ENCODE results near the gene RNF111.

RNF111 gene

DNA sequence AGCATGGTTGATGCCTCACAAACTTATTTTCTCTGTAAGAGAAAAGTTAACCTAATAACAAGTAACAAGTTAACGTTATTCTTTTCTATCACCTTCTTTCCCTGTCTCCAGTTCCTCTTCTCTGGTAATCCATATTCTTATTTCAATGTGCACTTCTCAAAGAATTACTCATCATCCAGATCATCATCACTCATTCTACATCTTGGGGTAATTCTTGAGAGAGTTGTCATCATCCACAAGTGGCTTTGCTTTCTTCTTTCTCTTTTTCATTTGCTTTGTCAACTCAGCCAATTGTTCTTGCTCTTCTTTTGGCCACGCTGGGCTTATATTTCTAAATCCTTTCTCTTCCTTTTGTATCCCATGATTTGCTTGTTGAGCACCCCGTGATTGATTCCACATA, 20.8 kb upstream of the RNF111 start:
- H3K27me3 ChIP-seq (ENCODE audit: control insufficient read depth in 1 of 2, insufficient read depth in 1 of 2, low read length in 2 of 2): no peaks in the 10 kb centered on the region
- no peaks in the 10 kb centered on the region for H3K36me3 ChIP-seq (ENCODE audit: control insufficient read depth in 1 of 2, insufficient read depth in 2 of 2, low read depth in 1 of 2, low read length in 2 of 2)
- no peak overlapping the region for H2AFZ ChIP-seq (ENCODE audit: low read depth, low read length)
- peaks cover 1% of the 10 kb centered on the region for H3K4me1 ChIP-seq (ENCODE audit: control insufficient read depth, insufficient read depth, low read depth, low read length)
- H2BK15ac ChIP-seq (ENCODE audit: low read depth, poor library complexity, severe bottlenecking): no peak overlapping the region
- no peak overlapping the region for H4K91ac ChIP-seq (ENCODE audit: low read length)
- no peak overlapping the region for H3K23ac ChIP-seq (ENCODE audit: low read length in 2 of 2)
- DNase-seq: no peak
- H2AK5ac ChIP-seq (ENCODE audit: low read length, severe bottlenecking): no peak overlapping the region
- WGBS: 71% methylated on average over 3 of the region's 3 CpGs
- H3K4me2 ChIP-seq (ENCODE audit: low read length, poor library complexity, severe bottlenecking): no peak overlapping the region
- H3K4ac ChIP-seq (ENCODE audit: low read depth in 1 of 2, low read length in 2 of 2): no peak overlapping the region
- H3K9me3 ChIP-seq (ENCODE audit: control insufficient read depth, low read length): no peaks in the 10 kb centered on the region
- H3K27ac ChIP-seq (ENCODE audit: low read length, poor library complexity, severe bottlenecking): no peak overlapping the region
- H4K8ac ChIP-seq (ENCODE audit: low read length): no peak overlapping the region
- H3K14ac ChIP-seq (ENCODE audit: low read length in 2 of 2): no peak overlapping the region
- no peak overlapping the region for H3K4me3 ChIP-seq (ENCODE audit: insufficient read depth in 1 of 2, low read depth in 1 of 2, low read length in 2 of 2)
- no peak overlapping the region for H3K18ac ChIP-seq (ENCODE audit: low read depth in 1 of 2, low read length in 2 of 2)
- no peak overlapping the region for H2BK5ac ChIP-seq (ENCODE audit: low read depth, low read length, poor library complexity, severe bottlenecking)
- no peak overlapping the region for H3K9ac ChIP-seq (ENCODE audit: low read length)
- no peak overlapping the region for H2BK120ac ChIP-seq (ENCODE audit: low read depth, low read length)
- H3K79me1 ChIP-seq (replicated peaks; ENCODE audit: low read length, poor library complexity, severe bottlenecking): no peaks in the 10 kb centered on the region
- no peak overlapping the region for H2BK12ac ChIP-seq (ENCODE audit: low read length in 2 of 2)

DNA sequence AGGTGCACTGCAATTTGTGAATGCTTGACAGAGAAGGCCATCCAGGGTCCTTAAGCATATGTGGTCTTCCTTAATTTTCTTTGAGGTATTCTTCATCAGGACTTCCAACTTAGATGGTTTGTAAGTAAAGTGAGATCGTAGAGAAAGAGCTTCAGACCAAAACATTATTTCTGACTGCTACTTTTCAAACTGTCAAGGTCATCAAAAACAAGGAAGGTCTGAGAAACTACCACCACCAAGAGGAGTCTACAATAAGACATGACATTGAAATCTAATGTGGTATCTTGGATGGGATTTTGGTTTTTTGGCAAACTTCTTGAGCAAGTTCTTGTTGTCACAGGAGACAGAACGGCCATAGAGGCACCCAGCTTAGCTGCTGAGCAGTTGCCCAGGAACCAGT, 20.0 kb upstream of the RNF111 start:
- Histone ChIP-seq H3K23ac (ENCODE audit: low read length in 2 of 2) (no peak overlapping the region), H2BK5ac (ENCODE audit: low read depth, low read length, poor library complexity, severe bottlenecking) (no peak overlapping the region), H3K4me1 (ENCODE audit: control insufficient read depth, insufficient read depth, low read depth, low read length) (peaks cover 1% of the 10 kb centered on the region), H2BK15ac (ENCODE audit: low read depth, poor library complexity, severe bottlenecking) (no peak overlapping the region), H3K9ac (ENCODE audit: low read length) (no peak overlapping the region), H4K8ac (ENCODE audit: low read length) (no peak overlapping the region), H3K27me3 (ENCODE audit: control insufficient read depth in 1 of 2, insufficient read depth in 1 of 2, low read length in 2 of 2) (no peaks in the 10 kb centered on the region), H3K79me1 (replicated peaks; ENCODE audit: low read length, poor library complexity, severe bottlenecking) (no peaks in the 10 kb centered on the region), H2AFZ (ENCODE audit: low read depth, low read length) (no peak overlapping the region), H3K4ac (ENCODE audit: low read depth in 1 of 2, low read length in 2 of 2) (no peak overlapping the region), H3K27ac (ENCODE audit: low read length, poor library complexity, severe bottlenecking) (no peak overlapping the region), H3K9me3 (ENCODE audit: control insufficient read depth, low read length) (no peaks in the 10 kb centered on the region), H2AK5ac (ENCODE audit: low read length, severe bottlenecking) (no peak overlapping the region), H2BK12ac (ENCODE audit: low read length in 2 of 2) (no peak overlapping the region), H3K36me3 (ENCODE audit: control insufficient read depth in 1 of 2, insufficient read depth in 2 of 2, low read depth in 1 of 2, low read length in 2 of 2) (no peaks in the 10 kb centered on the region), H3K4me3 (ENCODE audit: insufficient read depth in 1 of 2, low read depth in 1 of 2, low read length in 2 of 2) (no peak overlapping the region), H3K14ac (ENCODE audit: low read length in 2 of 2) (no peak overlapping the region), H3K18ac (ENCODE audit: low read depth in 1 of 2, low read length in 2 of 2) (no peak overlapping the region), H3K4me2 (ENCODE audit: low read length, poor library complexity, severe bottlenecking) (no peak overlapping the region), H4K91ac (ENCODE audit: low read length) (no peak overlapping the region), H2BK120ac (ENCODE audit: low read depth, low read length) (no peak overlapping the region)
- WGBS: 83% methylated on average over 1 of the region's 2 CpGs
- DNase-seq: no peak

DNA sequence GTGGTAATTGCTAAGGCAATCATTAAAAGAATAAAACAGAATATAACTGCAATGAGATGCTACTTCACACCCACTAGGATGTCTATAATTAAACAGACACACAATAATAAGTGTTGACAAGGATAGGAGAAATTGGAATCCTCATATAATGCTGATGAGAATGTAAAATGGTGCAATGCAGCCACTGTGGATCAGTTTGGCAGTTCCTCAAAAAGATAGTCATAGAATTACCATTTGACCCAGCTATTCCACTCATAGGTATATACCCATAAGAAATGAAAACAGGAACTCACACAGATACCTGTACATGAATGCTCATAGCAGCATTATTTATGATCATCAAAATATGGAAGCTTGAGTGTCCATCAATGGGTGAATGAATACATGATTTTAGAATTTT, 9.6 kb upstream of the RNF111 start:
- Histone ChIP-seq H2BK15ac (ENCODE audit: low read depth, poor library complexity, severe bottlenecking) (no peak overlapping the region), H2BK12ac (ENCODE audit: low read length in 2 of 2) (no peak overlapping the region), H3K14ac (ENCODE audit: low read length in 2 of 2) (no peak overlapping the region), H3K4me1 (ENCODE audit: control insufficient read depth, insufficient read depth, low read depth, low read length) (no peaks in the 10 kb centered on the region), H2AFZ (ENCODE audit: low read depth, low read length) (no peak overlapping the region), H2AK5ac (ENCODE audit: low read length, severe bottlenecking) (no peak overlapping the region), H3K27me3 (ENCODE audit: control insufficient read depth in 1 of 2, insufficient read depth in 1 of 2, low read length in 2 of 2) (peaks cover 0 to 5% of the 10 kb centered on the region in 2 experiments), H2BK5ac (ENCODE audit: low read depth, low read length, poor library complexity, severe bottlenecking) (no peak overlapping the region), H3K79me1 (replicated peaks; ENCODE audit: low read length, poor library complexity, severe bottlenecking) (no peaks in the 10 kb centered on the region), H3K4ac (ENCODE audit: low read depth in 1 of 2, low read length in 2 of 2) (no peak overlapping the region), H3K18ac (ENCODE audit: low read depth in 1 of 2, low read length in 2 of 2) (no peak overlapping the region), H3K9me3 (ENCODE audit: control insufficient read depth, low read length) (no peaks in the 10 kb centered on the region), H4K8ac (ENCODE audit: low read length) (no peak overlapping the region), H4K91ac (ENCODE audit: low read length) (no peak overlapping the region), H3K27ac (ENCODE audit: low read length, poor library complexity, severe bottlenecking) (no peak overlapping the region), H3K9ac (ENCODE audit: low read length) (no peak overlapping the region), H3K36me3 (ENCODE audit: control insufficient read depth in 1 of 2, insufficient read depth in 2 of 2, low read depth in 1 of 2, low read length in 2 of 2) (no peaks in the 10 kb centered on the region), H3K4me3 (ENCODE audit: insufficient read depth in 1 of 2, low read depth in 1 of 2, low read length in 2 of 2) (no peak overlapping the region), H3K23ac (ENCODE audit: low read length in 2 of 2) (no peak overlapping the region), H2BK120ac (ENCODE audit: low read depth, low read length) (no peak overlapping the region), H3K4me2 (ENCODE audit: low read length, poor library complexity, severe bottlenecking) (no peak overlapping the region)
- DNase-seq: no peak

DNA sequence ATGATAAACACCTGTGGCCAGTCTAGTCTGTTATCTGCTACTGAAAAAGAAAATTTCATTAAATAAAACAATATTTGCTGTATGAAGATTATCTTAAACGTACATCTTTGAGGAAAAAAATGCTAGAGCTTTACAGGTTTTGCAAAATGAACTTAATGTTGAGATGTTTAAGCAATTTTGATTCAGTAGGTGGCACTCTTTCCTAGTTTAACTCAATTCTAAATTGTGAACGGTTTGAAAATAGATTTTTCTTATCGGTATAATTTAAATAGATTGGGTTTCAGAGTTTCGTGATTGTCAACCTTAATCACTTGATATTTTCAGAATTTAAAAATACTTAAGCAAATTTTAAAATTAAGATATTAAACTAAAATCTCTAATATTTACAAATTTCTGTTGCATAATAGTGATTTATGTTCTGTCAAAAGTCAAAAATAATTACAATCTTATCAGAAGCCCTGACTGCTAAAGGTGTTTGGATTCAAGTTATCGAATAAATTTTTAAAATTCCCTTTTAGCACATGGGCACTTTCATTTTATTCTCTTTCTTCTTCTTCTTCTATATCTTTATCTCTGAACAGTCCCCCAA, 7.0 kb upstream of the RNF111 start:
- Histone ChIP-seq H3K36me3 (ENCODE audit: control insufficient read depth in 1 of 2, insufficient read depth in 2 of 2, low read depth in 1 of 2, low read length in 2 of 2) (no peaks in the 10 kb centered on the region), H3K18ac (ENCODE audit: low read depth in 1 of 2, low read length in 2 of 2) (no peak overlapping the region), H4K91ac (ENCODE audit: low read length) (no peak overlapping the region), H3K79me1 (replicated peaks; ENCODE audit: low read length, poor library complexity, severe bottlenecking) (no peaks in the 10 kb centered on the region), H3K4me3 (ENCODE audit: insufficient read depth in 1 of 2, low read depth in 1 of 2, low read length in 2 of 2) (no peak overlapping the region), H3K27me3 (ENCODE audit: control insufficient read depth in 1 of 2, insufficient read depth in 1 of 2, low read length in 2 of 2) (no peaks in the 10 kb centered on the region), H3K23ac (ENCODE audit: low read length in 2 of 2) (no peak overlapping the region), H2BK12ac (ENCODE audit: low read length in 2 of 2) (no peak overlapping the region), H3K9me3 (ENCODE audit: control insufficient read depth, low read length) (no peaks in the 10 kb centered on the region), H3K14ac (ENCODE audit: low read length in 2 of 2) (no peak overlapping the region), H2BK5ac (ENCODE audit: low read depth, low read length, poor library complexity, severe bottlenecking) (no peak overlapping the region), H2AFZ (ENCODE audit: low read depth, low read length) (no peak overlapping the region), H4K8ac (ENCODE audit: low read length) (no peak overlapping the region), H2BK15ac (ENCODE audit: low read depth, poor library complexity, severe bottlenecking) (no peak overlapping the region), H2AK5ac (ENCODE audit: low read length, severe bottlenecking) (no peak overlapping the region), H3K9ac (ENCODE audit: low read length) (no peak overlapping the region), H3K4me1 (ENCODE audit: control insufficient read depth, insufficient read depth, low read depth, low read length) (no peaks in the 10 kb centered on the region), H2BK120ac (ENCODE audit: low read depth, low read length) (no peak overlapping the region), H3K4me2 (ENCODE audit: low read length, poor library complexity, severe bottlenecking) (no peak overlapping the region), H3K27ac (ENCODE audit: low read length, poor library complexity, severe bottlenecking) (no peak overlapping the region), H3K4ac (ENCODE audit: low read depth in 1 of 2, low read length in 2 of 2) (no peak overlapping the region)
- DNase-seq: peak; percentile 53
- 0% methylated on average over 2 of the region's 5 CpGs for WGBS

All from mesenchymal stem cell (in vitro differentiated cells and primary cell).